ENCODE measurements around the gene THTPA.

THTPA gene

GRCh38 chr14:23555882-23556699, at the start of gene THTPA:
Gene THTPA (plus strand): TSS chr14:23556271. CDS start chr14:23556758, 487 bp downstream.
- peak; percentile 92 for DNase-seq (ENCODE audit: low spot score)

DNA sequence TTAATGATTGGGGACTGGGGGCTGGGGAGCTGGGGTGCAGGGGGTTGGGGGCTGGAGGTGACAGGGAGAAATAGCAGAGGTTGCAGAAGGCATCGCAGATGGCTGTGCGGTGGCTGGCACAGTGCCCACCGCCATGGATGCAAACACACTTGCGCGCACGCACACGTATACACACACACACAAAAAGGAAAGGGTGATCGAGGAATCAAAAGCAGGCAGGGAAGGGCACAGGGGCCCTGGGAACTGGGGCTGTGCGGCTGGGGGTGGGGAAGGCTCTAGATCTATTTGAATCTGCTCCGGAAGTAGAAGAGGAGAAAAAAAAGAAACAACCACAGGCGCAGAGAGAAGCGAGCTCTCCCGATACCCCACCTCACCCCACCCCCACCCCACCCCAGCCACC, 43.9 kb upstream of the THTPA start:
- no peak for DNase-seq (ENCODE audit: low spot score)

DNA sequence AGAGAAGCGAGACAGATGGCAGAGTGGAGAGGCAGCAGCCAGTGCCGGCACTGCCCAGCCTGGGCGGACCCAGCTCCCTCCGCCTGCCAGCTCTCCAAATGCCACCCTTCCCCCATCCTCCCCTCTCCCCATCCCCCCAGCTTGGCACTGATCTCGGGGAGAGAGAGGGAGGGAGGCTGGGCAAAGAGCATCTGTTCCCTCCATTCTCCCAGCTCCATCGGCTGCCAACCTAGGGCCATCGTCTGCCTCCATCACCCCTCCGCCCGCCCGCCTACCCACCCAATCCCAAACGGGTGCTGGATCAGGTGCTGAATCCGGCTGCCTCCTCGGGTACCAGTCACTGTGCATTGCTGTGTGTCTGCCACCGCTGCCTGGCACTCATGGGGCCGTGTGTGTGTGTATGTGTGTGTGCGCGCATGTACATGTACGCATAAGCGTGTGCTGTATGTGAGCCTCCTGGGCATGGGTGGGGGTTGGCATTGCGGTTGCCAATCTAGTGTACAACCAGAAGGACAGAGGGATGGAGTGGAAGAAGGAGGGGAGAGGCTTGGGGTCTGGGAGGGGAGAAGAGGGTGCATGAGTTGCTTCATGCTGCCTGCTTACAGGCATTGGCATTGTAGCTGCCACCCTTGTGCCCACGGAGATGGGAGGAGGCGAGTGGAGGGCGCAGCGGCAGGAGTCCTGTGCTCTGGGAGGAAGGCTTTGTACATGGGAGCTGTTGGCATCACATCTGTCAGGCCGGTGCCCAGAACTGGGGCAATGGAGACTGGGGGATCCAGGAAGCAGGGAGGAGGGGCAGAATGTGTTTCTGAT, 42.9 kb upstream of the THTPA start:
- no peak for DNase-seq (ENCODE audit: low spot score)

GRCh38 chr14:23513818-23514643, 42.0 kb upstream of the THTPA start:
- DNase-seq (ENCODE audit: low spot score), result no peak

DNA sequence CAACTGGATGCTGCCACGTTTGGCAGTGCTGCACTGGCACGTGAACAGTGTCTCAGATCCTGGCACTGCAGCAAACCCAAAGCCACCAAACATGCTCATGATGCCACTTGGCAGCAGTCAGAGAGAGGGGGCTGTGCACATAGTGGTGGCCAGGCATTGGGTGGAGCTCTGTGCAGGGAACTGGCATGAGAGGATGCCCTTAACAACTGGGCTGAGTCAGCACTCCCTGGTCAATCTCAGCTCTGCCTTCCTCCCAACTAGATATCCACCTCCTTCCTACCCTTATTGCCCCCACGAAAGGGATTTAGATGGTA, 41.5 kb upstream of the THTPA start:
- no peak for DNase-seq (ENCODE audit: low spot score)

GRCh38 chr14:23517650-23518326, 38.3 kb upstream of the THTPA start:
- no peak for DNase-seq (ENCODE audit: low spot score)

DNA sequence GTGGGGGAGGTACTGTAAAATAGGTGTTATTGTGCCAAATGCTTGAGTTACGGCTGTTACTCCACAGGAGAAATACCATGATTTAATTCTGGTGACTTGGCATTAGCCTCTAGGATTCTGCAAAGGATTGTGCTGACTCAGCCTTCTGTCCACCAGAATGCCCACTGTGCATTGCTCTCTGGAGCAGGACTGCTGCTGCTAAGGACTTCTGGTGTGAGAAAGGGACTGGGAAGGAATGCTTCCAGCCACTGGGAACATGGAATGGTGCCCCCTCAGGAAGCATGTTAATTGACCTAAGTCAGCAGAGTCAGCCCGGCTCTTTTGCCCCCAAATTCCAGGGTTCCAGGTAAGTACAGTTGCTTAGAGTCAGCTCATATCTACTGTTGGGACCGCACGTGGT, 37.4 kb upstream of the THTPA start:
- no peak for DNase-seq (ENCODE audit: low spot score)

- no peak for DNase-seq (ENCODE audit: low spot score)
Measured at GRCh38 chr14:23520899-23521533, 35.1 kb upstream of the THTPA start.

DNA sequence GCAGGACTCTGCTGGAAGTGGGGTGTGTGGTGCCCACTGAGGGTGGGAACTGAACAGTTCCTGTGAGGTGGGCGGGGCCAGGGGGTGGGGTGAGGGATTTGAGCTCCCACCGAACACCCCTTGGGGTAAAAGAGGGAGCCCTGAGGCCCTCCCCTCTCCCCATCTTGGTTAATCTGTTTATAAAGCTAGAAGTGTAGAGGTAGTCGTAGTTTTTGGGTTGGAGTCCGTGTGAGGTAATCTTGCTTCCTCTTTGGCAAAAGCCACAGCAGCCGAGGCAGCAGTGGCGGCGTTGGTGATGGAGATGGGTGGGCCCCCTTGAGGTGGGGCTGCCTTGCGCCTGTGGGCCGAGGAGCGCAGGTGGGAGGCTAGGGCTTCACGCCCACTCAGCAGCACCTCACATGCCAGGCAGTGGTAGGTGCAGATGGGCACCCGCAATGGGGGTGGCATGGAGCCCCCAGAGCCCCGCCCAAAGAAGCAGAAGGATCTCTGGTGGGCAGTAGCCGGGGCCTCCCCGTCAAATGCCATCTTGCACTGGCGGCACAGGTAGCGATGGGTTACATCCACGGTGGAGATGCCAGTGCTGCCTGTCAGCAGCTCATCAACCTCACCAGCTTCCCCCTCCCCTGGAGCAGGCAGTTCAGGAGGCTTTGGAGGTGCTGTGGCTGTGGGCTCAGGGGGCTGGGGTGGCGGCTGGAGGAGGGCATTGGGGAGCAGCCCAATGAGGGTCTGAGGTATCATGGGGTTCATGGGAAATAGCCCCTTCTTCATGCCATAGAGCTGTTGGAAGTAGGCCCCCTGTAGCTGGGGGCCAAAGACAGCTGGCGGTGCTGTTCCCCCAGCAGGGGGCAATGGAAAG, 34.1 kb upstream of the THTPA start:
- no peak for DNase-seq (ENCODE audit: low spot score)

DNA sequence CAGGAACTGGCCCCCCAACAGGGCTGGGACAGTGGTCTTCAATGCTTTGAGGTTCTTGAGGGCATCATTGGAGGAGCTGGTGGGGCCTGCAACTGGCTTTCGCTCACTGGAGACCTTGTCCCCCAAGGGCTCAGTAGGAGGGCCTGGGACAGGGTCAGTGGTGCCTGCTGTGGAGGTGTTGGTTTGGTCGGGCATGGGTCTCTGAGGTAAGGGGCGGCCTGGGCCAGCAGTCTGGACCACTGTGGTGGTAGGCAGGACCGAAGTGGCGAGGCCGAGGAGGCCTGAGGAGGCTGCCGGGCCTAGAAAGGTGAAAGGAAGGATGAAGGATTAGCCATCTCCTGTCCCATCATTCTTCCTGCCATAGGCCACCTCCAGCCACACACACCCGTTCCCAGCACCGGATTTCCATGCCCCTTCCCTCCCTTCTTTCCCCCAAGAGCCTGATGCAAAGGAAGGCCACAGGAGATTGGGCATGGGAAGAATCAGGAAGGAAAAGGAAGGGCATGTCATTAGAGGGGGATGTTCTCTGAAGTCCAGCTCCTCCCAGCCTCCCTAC, 33.4 kb upstream of the THTPA start:
- no peak for DNase-seq (ENCODE audit: low spot score)

DNA sequence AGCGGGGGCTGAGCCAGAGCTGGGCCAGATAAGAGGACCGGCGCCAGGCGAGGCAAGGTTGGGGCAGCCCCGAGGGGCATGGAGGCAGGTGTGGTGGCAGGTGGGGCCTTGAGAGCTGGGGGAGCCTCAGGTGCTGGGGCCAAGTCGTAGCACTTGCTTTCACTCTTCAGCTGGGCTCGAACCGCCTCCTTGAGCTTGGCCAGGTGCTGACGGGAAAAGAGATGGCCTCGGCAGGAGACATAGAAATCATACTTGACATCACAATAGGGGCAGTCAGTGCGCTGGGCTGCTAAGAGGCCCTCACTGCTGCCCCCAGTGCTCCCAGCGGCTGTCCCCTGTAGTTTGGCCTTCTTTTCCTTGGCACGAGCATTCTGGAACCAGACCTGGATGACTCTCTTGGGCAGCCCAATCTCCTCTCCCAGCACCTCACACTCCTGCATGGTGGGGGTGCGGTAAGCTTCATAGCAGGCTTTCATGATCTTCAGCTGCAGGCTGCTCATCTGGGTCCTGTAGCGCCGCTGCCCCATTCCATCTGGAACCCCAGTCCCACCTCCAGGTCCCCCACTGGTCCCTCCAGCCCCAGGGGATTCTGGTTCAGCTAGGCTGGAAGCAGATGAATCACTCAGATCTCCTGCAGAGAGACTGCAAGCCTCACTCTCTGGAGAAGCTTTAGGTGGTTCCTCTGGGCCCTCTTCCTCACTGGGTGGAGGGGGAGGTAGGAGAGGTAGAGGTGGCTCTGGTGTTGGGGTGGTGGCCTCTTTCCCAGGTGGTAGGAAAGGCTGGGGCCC, 32.6 kb upstream of the THTPA start:
- no peak for DNase-seq (ENCODE audit: low spot score)

DNA sequence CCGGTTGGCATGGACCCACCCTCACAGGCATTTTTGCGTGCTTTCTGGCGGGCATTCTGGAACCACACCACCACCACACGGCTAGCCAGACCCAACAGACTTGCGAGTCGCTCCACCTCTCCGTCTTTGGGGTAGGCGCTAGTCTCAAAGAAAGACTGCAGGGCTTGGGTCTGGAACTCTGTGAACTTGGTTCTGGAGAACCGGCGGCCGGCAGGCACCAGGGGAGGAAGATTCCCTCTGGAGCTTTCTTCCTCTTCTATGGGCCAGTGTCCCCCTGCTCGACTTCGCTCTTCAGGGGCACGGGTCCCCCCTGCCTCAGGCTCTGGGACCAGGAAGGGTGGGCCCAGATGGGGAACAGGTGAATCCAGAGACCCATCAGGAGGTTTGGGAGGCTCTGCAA, 31.1 kb upstream of the THTPA start:
- DNase-seq (ENCODE audit: low spot score), result no peak

- no peak for DNase-seq (ENCODE audit: low spot score)
Measured at GRCh38 chr14:23525611-23526010, 30.5 kb upstream of the THTPA start.

- DNase-seq (ENCODE audit: low spot score), result no peak
Measured at GRCh38 chr14:23528555-23528954, 27.5 kb upstream of the THTPA start.

- no peak for DNase-seq (ENCODE audit: low spot score)
Measured at GRCh38 chr14:23529016-23529415, 27.1 kb upstream of the THTPA start.

DNA sequence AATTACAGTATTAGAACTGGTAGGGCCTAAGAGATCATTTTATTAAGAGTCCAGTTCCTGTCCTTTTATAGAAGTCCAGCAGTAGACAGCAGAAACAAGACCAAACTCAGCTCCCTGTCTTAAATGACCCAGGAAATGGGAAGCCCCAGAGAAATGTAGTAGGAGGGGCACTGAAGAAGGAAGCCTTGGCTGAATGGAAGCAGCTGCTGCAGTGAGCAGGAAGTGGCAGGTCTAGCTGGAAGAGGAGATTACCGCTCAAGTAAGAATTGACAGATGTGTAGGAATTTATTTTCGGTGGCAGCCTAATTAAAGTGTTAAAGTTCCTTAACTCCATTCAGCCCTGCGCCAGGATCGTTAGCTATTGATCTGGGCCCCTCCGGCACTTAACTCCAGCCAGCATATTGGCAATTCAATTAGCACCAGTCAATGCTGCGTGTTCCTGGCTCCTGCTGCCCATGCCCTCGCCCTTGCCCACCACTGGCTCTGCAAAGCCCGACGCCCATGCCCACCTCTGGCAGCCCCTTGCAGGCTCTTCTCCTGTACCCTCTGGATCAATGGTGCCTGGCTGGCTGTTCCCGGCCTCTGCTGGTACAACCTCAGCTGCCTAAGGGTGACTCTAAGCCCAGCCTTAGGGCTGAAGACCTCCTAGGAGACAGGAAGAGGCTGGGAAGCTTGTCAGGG, 25.6 kb upstream of the THTPA start:
- no peak for DNase-seq (ENCODE audit: low spot score)

DNA sequence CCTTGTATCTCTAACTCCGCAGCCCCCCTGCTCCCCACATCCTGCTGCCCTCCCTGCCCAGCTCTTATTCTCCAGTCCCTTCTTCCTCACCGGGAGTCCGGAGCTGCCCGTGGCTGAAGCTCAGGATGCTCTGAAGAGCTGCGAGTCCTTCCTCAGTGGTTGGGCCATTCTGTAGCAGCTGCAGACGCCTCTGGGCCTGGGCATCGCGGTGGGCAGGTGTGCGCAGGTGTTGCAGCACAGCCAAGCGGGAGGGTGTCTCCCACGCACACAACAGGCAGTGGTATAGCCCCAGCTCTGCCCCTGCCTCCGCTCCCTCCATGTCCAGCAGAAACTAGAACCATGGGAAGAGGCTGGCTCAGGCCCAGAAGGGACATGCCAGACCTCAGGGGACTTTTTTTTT, 24.7 kb upstream of the THTPA start:
- no peak for DNase-seq (ENCODE audit: low spot score)

- DNase-seq (ENCODE audit: low spot score), result no peak
Measured at GRCh38 chr14:23532658-23533057, 23.4 kb upstream of the THTPA start.

All from germinal center (tissue), 1 donor.